ENCODE data around the gene SLC26A9. TPM values are rescaled to one million over a fixed set of nuclear protein-coding genes. Genes with fewer than 3 reads are reported as not detected.

The SLC26A9 gene
- total and polyA plus RNA-seq, 10 of the 15 experiments (the other 5 are each of a cell fraction or from before 2014, with no cell fraction given), result 0.09 to 0.40 (median 0.17) TPM

GRCh38 chr1:205914155-205914507 lies 29.1 kb downstream of the SLC26A9 start (continued):
- no peak for TF ChIP-seq E2F8 (IDR thresholded peaks at IDR 0.05; ENCODE audit: low read depth, partially characterized antibody)
- TF ChIP-seq, protein P1, sequence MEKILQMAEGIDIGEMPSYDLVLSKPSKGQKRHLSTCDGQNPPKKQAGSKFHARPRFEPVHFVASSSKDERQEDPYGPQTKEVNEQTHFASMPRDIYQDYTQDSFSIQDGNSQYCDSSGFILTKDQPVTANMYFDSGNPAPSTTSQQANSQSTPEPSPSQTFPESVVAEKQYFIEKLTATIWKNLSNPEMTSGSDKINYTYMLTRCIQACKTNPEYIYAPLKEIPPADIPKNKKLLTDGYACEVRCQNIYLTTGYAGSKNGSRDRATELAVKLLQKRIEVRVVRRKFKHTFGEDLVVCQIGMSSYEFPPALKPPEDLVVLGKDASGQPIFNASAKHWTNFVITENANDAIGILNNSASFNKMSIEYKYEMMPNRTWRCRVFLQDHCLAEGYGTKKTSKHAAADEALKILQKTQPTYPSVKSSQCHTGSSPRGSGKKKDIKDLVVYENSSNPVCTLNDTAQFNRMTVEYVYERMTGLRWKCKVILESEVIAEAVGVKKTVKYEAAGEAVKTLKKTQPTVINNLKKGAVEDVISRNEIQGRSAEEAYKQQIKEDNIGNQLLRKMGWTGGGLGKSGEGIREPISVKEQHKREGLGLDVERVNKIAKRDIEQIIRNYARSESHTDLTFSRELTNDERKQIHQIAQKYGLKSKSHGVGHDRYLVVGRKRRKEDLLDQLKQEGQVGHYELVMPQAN (conservative IDR thresholded peaks at IDR 0.05), result no peak
- TF ChIP-seq, protein P2, sequence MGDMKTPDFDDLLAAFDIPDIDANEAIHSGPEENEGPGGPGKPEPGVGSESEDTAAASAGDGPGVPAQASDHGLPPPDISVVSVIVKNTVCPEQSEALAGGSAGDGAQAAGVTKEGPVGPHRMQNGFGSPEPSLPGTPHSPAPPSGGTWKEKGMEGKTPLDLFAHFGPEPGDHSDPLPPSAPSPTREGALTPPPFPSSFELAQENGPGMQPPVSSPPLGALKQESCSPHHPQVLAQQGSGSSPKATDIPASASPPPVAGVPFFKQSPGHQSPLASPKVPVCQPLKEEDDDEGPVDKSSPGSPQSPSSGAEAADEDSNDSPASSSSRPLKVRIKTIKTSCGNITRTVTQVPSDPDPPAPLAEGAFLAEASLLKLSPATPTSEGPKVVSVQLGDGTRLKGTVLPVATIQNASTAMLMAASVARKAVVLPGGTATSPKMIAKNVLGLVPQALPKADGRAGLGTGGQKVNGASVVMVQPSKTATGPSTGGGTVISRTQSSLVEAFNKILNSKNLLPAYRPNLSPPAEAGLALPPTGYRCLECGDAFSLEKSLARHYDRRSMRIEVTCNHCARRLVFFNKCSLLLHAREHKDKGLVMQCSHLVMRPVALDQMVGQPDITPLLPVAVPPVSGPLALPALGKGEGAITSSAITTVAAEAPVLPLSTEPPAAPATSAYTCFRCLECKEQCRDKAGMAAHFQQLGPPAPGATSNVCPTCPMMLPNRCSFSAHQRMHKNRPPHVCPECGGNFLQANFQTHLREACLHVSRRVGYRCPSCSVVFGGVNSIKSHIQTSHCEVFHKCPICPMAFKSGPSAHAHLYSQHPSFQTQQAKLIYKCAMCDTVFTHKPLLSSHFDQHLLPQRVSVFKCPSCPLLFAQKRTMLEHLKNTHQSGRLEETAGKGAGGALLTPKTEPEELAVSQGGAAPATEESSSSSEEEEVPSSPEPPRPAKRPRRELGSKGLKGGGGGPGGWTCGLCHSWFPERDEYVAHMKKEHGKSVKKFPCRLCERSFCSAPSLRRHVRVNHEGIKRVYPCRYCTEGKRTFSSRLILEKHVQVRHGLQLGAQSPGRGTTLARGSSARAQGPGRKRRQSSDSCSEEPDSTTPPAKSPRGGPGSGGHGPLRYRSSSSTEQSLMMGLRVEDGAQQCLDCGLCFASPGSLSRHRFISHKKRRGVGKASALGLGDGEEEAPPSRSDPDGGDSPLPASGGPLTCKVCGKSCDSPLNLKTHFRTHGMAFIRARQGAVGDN (IDR thresholded peaks at IDR 0.05), result no peak
- TF ChIP-seq, protein P3, sequence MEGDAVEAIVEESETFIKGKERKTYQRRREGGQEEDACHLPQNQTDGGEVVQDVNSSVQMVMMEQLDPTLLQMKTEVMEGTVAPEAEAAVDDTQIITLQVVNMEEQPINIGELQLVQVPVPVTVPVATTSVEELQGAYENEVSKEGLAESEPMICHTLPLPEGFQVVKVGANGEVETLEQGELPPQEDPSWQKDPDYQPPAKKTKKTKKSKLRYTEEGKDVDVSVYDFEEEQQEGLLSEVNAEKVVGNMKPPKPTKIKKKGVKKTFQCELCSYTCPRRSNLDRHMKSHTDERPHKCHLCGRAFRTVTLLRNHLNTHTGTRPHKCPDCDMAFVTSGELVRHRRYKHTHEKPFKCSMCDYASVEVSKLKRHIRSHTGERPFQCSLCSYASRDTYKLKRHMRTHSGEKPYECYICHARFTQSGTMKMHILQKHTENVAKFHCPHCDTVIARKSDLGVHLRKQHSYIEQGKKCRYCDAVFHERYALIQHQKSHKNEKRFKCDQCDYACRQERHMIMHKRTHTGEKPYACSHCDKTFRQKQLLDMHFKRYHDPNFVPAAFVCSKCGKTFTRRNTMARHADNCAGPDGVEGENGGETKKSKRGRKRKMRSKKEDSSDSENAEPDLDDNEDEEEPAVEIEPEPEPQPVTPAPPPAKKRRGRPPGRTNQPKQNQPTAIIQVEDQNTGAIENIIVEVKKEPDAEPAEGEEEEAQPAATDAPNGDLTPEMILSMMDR (IDR thresholded peaks at IDR 0.05 in 2 of 3, conservative IDR thresholded peaks at IDR 0.05 in 1 of 3; ENCODE audit: control insufficient read depth in 2 of 3, extremely low read depth in 1 of 3, insufficient read depth in 1 of 3, low read depth in 3 of 3, low read length in 3 of 3), result no peak
- no peak for TF ChIP-seq SMAD1 (IDR thresholded peaks at IDR 0.05; ENCODE audit: low read depth, partially characterized antibody)
